Activated naive CD4-positive, alpha-beta T cell treated with anti-CD3 and anti-CD28 coated beads, Interleukin-2, amount 50 U/mL, for 16 hours (primary cell): ENCODE measurements around the gene ADAM10.

ENCODE experiments used
- DNase-seq: peaks from one replicate; pipeline ENCODE4 v3.0.0-alpha.2; 2020

Gene ADAM10

GRCh38 chr15:58749532-58750337 is at the start of gene ADAM10:
TSS of gene ADAM10 (minus strand) at chr15:58749707. CDS start at chr15:58749534, 173 bp downstream.
- DNase-seq = peak; percentile 99

- DNase-seq = no peak
Measured at GRCh38 chr15:58797505-58797904, 48.0 kb upstream of the ADAM10 start.

- no peak for DNase-seq
Measured at GRCh38 chr15:58795825-58796224, 46.3 kb upstream of the ADAM10 start.

GRCh38 chr15:58793862-58794261 is 44.4 kb upstream of the ADAM10 start:
- no peak for DNase-seq

- no peak for DNase-seq
Measured at GRCh38 chr15:58788056-58788710, 38.7 kb upstream of the ADAM10 start.

GRCh38 chr15:58785355-58785754 is 35.8 kb upstream of the ADAM10 start:
- no peak for DNase-seq

GRCh38 chr15:58779554-58779953 is 30.0 kb upstream of the ADAM10 start:
- DNase-seq = no peak

GRCh38 chr15:58777107-58777506 is 27.6 kb upstream of the ADAM10 start:
- DNase-seq = no peak

GRCh38 chr15:58775402-58775801 is 25.9 kb upstream of the ADAM10 start:
- DNase-seq = no peak

GRCh38 chr15:58773024-58773423 is 23.5 kb upstream of the ADAM10 start:
- no peak for DNase-seq

GRCh38 chr15:58771621-58772250 is 22.2 kb upstream of the ADAM10 start:
- DNase-seq = peak; percentile 18

- peak; percentile 92 for DNase-seq
Measured at GRCh38 chr15:58770857-58771620, 21.5 kb upstream of the ADAM10 start, which contains the start of gene MINDY2. TSS of gene MINDY2 (plus strand) at chr15:58771302. CDS start at chr15:58771396, 94 bp downstream.

GRCh38 chr15:58770519-58770856 is 21.0 kb upstream of the ADAM10 start:
- no peak for DNase-seq

- peak; percentile 18 for DNase-seq
Measured at GRCh38 chr15:58768601-58769004, 19.1 kb upstream of the ADAM10 start.

- DNase-seq = no peak
Measured at GRCh38 chr15:58766290-58766689, 16.8 kb upstream of the ADAM10 start.

GRCh38 chr15:58764468-58764867 is 15.0 kb upstream of the ADAM10 start:
- no peak for DNase-seq

- DNase-seq = no peak
Measured at GRCh38 chr15:58762731-58763130, 13.2 kb upstream of the ADAM10 start.

- DNase-seq = no peak
Measured at GRCh38 chr15:58762285-58762684, 12.8 kb upstream of the ADAM10 start.

- DNase-seq = peak; percentile 23
Measured at GRCh38 chr15:58761010-58761388, 11.5 kb upstream of the ADAM10 start.

- no peak for DNase-seq
Measured at GRCh38 chr15:58760385-58761009, 11.0 kb upstream of the ADAM10 start.

- DNase-seq = no peak
Measured at GRCh38 chr15:58758141-58758540, 8.6 kb upstream of the ADAM10 start.

- DNase-seq = no peak
Measured at GRCh38 chr15:58755956-58756355, 6.4 kb upstream of the ADAM10 start.

- no peak for DNase-seq
Measured at GRCh38 chr15:58755350-58755749, 5.8 kb upstream of the ADAM10 start.
